KOPT-K1 (cell line): Measurements from ENCODE around the gene SHISAL1.

ENCODE experiments used
- H3K27ac ChIP-seq: fragments of 200-600 bp; sonication (generic); 2 replicates; pipeline ENCODE4 v1.5.1; 2016; ENCODE audit warnings: antibody characterized with exemption, mild to moderate bottlenecking, low read depth, low read length; ENCODE audit not compliant: poor library complexity, severe bottlenecking
- H3K36me3 ChIP-seq: fragments of 200-600 bp; sonication (generic); 2 replicates; pipeline ENCODE4 v1.5.1; 2017; ENCODE audit warnings: antibody characterized with exemption, mild to moderate bottlenecking, low read length, moderate library complexity; ENCODE audit not compliant: insufficient read depth
- H3K9me3 ChIP-seq: fragments of 200-600 bp; sonication (generic); 2 replicates; pipeline ENCODE4 v1.5.1; 2017; ENCODE audit warnings: antibody characterized with exemption, low read length, mild to moderate bottlenecking; ENCODE audit not compliant: insufficient read depth, poor library complexity, severe bottlenecking

SHISAL1 gene

DNA sequence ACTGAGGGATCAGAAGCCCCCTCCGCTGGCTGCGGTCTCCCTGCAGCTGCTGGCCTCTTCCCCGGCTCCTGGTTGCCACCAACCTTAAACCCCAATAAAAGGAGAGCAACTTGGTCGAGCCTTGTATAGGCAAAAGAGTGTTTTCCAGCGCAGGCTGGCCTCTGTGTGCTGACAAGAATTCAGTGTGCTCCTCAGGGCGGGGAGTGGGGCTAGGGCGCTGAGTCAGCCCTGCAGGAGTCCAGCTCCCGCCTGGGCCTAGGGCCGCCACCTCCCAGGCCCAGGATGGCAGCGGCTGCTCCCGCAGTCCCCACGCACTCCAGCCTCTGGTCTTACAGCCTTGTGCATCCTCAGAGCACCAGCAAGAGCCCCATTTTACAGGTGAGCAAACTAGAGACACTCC lies at the start of gene SHISAL1:
Gene SHISAL1, minus strand, starts transcription at position 186 of the 400 bp plus-strand sequence. CDS start 12,006 bp downstream, outside the sequence.
- no peaks in the 10 kb centered on the region for H3K36me3 ChIP-seq
- H3K9me3 ChIP-seq, result no peaks in the 10 kb centered on the region
- no peak within 1 kb of the TSS for H3K27ac ChIP-seq

DNA sequence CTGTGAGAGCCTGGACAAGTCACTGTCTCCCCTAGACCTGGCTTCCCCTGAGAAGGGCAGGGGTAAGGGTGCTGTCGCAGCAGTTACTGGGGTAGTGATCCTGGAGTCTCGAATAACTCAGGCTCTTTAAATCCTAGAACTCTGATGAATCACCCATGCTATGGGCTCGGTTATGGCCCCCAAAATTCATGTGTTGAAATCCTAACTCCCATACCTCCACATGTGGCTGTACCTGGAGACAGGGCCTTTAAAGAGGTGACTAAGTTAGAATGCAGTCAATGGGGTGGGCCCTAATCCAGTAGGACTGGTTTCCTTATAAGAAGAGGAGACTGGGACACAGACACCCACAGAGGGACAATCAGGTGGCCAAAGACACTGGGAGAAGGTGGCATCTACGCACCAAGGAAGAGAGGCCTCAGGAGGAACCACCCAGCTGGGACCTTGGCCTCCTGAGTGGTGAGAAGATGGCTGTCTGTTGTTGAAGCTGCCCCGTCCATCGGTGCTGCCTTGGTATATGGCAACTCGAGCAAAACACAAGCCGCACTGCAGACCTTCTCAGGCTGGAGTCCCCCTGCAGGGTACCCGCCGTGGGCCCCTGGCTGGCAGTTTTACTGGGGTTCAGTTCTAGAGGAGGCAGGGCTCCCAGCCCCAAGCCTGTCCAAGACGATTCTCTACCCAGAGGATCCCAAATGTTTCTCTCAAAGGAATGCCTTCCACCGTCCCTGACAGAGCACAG lies 48.8 kb upstream of the SHISAL1 start:
- no peaks in the 10 kb centered on the region for H3K36me3 ChIP-seq
- no peaks in the 10 kb centered on the region for H3K9me3 ChIP-seq
- H3K27ac ChIP-seq, result no peak overlapping the region

DNA sequence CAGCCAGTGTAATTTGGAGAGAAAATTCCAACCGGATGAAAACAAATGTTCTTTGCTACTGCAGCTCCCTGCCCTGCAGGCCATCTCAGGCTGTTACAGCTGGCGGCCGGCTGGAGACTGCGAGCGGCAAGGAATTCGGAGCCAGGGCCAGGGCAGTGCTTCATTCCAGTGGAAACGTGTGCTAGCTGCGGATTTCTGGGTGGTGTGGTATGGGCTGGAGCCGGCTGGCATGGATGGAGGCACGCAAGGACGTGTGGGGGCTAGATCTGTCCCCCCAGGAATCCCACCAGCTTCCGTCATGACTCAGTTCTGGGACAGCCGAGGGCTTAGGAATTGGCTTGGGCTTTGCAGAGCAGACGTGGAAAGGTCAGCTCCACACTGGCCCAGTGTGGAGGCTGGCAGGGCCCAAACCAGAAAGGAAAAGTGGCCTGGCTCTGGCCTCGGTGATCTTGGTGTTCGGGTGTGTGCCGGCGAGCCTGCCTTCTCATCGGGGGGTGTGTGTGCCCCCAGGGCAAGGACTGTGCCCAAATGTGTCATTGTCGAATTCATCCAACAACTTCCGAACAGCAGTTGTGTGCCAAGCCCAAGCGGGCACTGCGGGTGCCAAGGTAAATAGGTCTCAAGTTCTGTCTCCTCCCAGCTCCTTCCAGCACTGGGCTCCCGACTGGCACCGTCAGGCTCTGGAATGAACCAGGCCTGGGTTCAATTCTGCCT lies 48.1 kb upstream of the SHISAL1 start:
- Histone ChIP-seq H3K36me3 (no peaks in the 10 kb centered on the region), H3K27ac (no peak overlapping the region), H3K9me3 (no peaks in the 10 kb centered on the region)

DNA sequence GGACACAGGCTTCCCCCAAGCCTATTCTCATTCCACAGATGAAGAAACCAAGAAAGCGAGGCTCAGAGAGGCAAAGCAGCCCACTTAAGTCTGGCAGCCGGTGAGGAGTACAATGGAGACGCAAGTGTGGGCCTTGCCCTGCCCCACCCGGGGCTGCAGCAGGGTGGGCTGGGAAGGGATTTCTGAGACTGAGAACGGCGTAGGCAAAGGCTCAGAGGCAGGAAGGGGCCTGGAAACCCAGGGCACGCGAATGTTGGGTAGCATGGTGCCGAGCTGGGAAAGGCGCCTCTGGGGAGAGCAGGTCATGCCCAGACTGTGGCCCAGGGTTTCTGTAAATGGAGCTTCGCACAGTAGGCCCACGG lies 47.5 kb upstream of the SHISAL1 start:
- H3K36me3 ChIP-seq, result no peaks in the 10 kb centered on the region
- H3K9me3 ChIP-seq, result no peaks in the 10 kb centered on the region
- H3K27ac ChIP-seq, result no peak overlapping the region

DNA sequence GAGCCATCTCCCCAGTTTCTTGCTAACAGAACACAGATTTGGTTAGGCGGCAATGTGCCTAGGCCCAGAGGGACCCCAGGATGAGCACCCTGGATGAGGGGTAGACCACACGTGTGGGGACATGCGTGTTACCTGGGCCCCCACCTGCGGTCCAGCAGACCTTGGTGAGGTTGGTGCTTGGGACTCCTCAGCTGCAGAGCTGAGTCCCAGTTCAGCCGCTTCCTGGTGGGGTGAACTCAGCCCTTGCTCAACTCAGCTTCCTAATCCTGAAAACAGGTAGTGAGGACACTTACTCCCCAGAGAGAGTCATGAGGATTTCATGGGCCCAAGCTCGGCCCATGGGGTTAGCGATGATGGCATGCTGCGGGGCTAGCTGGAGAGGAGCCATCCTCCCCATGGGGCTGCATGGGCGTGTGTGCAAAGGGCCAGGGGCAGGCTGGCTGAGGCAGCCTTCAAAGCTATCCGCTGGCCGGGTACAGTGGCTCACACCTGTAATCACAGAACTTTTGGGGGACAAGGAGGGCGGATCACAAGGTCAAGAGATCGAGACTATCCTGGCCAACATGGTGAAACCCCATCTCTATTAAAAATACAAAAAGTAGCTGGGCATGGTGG lies 46.9 kb upstream of the SHISAL1 start:
- Histone ChIP-seq H3K9me3 (no peaks in the 10 kb centered on the region), H3K36me3 (no peaks in the 10 kb centered on the region), H3K27ac (no peak overlapping the region)

DNA sequence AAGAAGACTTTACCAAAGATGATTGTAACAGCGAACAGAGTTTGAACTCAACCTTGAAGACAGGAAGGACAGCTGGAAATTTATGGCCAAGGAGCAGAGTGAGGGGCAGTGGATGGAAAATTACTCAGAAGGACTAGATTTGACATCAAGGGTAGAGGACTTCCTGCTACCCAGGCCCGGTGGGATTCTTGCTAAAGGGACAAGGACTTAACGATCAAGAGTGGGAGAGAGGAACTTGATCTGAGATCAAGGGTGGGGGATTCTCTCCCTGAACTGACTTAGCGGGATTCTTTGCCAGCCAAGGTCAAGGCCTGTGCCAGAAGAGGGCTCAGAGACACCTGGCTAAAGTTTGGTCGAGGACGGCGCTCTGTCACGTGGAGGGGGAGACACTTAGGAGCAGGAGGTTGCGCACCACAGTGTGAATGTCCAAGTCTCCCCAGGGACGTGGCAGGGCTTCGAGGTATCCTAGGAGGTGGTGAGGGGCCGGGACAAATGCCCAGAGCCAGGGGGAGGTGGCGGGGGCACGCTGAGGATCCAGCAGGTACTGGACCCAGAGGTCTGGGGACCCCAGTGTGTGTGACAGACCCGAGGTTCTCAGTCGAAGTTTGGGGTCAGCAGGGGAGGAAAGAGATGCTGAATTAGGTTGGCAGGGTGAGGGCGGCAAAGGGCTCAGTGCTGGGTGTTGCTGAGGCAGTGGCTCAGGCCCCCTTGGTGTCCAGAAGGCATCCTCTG lies 46.1 kb upstream of the SHISAL1 start:
- Histone ChIP-seq H3K9me3 (no peaks in the 10 kb centered on the region), H3K27ac (no peak overlapping the region), H3K36me3 (no peaks in the 10 kb centered on the region)

DNA sequence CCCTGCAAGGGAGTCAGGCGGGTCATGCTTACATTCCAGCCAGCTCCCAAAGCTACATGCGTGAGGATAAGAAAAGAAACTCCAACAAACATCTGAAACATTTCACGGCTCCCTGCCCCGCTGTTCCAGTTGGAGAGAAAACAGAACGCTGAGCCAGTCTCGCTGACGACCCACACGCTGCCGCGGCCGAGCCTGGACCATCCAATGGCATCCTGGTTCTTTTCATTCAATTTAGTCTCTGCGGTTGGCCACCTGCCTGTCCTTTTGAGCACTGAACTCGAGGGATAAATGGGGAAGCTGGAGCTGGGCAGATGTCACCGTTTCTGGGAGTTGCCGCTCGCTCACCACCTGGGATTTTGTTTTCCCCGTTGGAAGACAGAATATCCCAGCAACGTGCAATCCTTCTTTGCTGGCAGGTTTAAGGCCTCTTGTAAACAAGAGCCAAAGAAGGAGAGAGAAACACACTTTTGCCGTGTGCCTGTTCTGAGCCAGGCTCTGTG lies 45.3 kb upstream of the SHISAL1 start:
- H3K9me3 ChIP-seq, result no peaks in the 10 kb centered on the region
- no peak overlapping the region for H3K27ac ChIP-seq
- H3K36me3 ChIP-seq, result no peaks in the 10 kb centered on the region

DNA sequence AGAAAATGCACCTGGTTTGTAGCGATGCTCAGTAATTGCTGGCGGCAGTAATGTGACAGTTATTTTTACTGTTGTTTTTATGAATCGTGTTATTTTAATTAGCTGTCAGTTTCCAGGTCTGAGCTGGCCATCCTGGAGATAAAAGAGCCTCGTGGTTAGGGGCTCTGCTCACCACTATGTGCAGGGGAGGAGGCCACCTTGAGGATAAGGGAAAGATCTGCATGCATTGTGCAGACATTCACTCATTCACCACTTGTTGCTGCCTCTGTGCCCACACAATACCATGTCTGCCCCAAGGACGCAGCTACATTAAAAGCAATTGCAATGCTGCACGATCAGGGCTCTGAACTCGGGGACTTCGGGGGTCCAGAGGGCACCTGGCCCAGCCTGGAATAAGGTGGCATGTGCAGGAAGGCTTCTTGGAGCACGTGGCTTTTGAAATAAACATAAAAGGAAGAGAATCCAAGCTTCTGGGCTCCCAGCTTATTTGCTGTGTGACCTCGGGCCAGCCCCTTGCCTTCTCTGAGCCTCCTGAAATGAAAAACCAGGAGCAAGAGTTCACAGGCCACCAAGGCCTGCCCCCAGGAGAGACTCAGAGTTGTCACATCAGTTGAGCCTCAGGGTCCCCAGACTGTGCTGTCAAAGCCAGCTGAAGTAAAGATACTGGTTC lies 44.7 kb upstream of the SHISAL1 start:
- H3K27ac ChIP-seq, result no peak overlapping the region
- H3K36me3 ChIP-seq, result no peaks in the 10 kb centered on the region
- H3K9me3 ChIP-seq, result no peaks in the 10 kb centered on the region

DNA sequence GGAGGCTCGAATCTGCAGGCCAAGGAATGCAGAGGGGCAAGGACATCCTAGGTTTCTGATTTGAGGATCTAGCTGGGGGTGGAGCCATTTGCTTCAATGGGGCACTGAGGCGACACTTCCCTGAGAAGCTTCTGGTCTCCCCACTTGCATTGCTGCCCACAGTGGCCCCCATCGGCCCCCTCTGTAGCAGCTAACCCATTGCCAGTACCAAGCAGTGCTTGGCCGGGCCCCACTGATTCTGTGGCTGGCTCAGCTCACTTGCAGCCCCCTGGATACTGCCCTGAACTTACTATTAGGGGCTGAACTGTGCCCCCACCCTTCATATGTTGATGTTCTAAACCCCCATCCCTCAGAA lies 42.9 kb upstream of the SHISAL1 start:
- no peak overlapping the region for H3K27ac ChIP-seq

DNA sequence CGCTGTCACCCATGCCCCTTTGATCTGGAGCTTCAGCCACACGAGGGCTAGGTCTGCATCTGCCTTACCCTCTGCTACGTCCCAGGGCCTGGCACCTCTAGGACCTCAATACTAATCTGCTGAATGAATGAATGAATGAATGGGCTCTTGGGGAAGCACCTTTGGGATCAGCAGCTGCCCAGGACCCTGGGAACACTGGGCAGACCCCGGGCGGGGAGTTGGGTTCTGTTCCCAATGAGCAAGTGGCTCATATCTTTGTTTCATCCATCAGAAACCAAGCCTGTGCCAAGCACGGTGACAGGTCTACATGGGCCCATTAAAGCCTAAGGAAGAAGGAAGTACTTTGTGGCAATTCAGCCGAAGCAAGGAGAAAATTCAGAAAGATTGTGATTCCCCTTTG lies 41.5 kb upstream of the SHISAL1 start:
- Histone ChIP-seq H3K36me3 (no peaks in the 10 kb centered on the region), H3K27ac (no peak overlapping the region), H3K9me3 (no peaks in the 10 kb centered on the region)

More for the DNA sequence above, 42.9 kb upstream of the SHISAL1 start:
- H3K36me3 ChIP-seq, result no peaks in the 10 kb centered on the region
- no peaks in the 10 kb centered on the region for H3K9me3 ChIP-seq

DNA sequence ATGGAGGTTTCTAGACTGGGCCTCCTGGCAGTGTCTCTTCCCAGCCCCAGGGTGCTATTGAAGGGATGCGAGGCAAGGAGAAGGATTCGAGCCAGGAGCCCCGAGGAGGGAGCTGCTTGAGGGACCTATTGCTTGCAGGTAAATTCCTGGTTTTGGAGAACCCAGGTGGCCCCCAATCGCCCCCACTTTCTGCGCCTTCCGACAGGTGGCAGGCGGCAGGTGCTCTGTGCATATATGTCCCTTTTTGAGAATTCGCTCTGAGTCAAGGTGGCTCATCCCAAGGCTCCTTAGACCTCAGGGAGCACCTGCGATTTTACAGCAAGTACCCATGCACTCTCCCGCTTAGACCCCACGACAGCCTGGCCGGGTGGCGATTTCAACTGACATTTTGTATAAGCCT lies 40.3 kb upstream of the SHISAL1 start:
- Histone ChIP-seq H3K27ac (no peak overlapping the region), H3K36me3 (no peaks in the 10 kb centered on the region), H3K9me3 (no peaks in the 10 kb centered on the region)

DNA sequence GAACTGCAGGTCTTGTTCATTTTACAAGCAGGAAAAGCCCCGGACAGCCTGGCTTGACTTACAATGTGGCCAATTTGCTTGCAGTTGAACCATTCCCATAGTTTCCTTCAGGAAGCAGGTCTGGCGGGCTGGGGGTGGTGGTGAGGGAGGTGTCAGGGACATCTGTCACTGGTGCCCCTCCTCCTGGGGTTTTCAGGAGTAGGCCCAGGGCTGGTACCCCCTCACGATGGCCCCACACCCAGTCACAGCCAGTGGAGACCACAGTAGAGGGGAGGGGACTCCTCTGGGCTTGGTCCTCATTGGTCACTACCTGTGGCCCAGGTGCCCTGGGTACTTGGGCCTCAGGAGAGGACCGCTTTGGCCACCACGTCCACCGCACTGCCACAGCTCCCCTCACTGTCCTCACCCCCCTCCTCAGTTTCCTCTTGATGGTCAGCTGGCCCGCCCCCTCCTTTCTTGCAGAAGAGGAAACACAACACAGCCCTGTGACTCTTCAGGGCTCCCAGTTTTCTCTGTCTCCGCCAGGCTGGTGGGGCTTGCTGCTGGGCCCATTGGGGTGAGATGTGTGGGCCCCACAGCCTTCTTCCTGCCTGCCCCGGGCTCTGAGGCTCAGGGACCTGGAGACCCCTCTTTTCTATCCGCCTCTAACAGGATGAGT lies 39.8 kb upstream of the SHISAL1 start:
- Histone ChIP-seq H3K36me3 (no peaks in the 10 kb centered on the region), H3K9me3 (no peaks in the 10 kb centered on the region), H3K27ac (no peak overlapping the region)

DNA sequence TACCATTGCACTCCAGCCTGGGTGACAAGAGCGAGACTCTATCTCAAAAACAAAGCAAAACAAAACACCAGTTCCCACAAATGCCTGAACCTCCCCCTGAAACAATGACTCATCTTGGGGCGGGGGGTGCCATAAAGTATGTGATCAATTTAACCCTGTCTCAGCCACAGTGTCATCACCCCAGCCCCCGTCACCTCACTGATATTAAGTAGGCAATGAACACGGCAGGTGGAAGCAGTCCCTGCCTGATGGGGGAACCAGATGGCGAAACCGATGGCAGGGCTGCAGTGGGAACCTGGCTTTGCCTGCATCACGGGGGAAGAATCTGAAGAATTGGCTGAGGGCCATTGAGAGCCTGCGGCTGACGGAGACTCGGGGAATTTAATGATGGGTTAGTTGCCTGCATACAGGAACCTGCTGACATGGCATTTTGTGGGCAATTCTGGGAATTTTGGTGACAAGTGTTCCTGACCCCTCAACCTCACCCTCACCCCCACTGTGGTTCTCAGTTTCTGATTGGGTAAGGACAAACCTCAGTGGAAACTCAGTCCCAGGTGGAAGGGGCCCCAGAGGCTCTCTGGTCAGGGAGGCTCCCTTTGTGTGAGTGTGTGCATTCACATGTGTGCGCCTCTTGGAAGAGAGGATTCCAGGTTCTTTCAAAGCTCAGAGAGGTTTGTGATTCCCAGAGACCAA lies 39.1 kb upstream of the SHISAL1 start:
- H3K9me3 ChIP-seq, result no peaks in the 10 kb centered on the region
- no peak overlapping the region for H3K27ac ChIP-seq
- H3K36me3 ChIP-seq, result no peaks in the 10 kb centered on the region

DNA sequence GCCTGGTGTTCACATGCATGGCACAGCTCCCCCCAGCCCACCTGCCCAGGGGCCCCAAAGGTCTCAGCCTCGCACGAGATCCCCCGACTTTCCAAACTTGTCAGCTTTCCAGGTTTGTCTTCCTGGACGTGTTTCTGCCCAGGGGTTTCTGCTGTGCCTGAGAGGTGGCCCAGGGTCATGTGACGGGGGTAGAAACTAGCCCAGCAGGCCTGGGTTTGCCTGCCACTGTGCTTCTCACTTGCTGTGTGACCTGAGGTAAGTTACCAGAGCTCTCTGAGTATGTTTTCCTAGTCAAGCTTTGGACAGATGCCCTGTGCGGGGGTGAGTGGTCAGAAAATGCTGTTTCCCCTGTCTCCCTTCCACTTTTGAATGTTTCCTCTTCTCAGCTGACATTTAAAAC lies 38.3 kb upstream of the SHISAL1 start:
- no peaks in the 10 kb centered on the region for H3K36me3 ChIP-seq
- H3K9me3 ChIP-seq, result no peaks in the 10 kb centered on the region
- H3K27ac ChIP-seq, result no peak overlapping the region
